Ishikawa (cell line): ENCODE results near the gene GAL3ST2.

Experiments
- CEBPB ChIP-seq: IDR thresholded peaks from 2 replicates; pipeline ENCODE4 v1.6.1; 2012
- CREB1 ChIP-seq: IDR thresholded peaks from 2 replicates; pipeline ENCODE4 v1.6.1; 2012; ENCODE audit warnings: low read depth
- EGR1 ChIP-seq: IDR thresholded peaks from 2 replicates; pipeline ENCODE4 v1.6.1; 2012
- EP300 ChIP-seq: IDR thresholded peaks from 2 replicates; pipeline ENCODE4 v1.6.1; 2012; ENCODE audit warnings: borderline replicate concordance
- FOXM1 ChIP-seq: IDR thresholded peaks from 2 replicates; pipeline ENCODE4 v1.6.1; 2012; ENCODE audit warnings: low read depth, borderline replicate concordance
- MAX ChIP-seq: IDR thresholded peaks from 2 replicates; pipeline ENCODE4 v1.6.1; 2012
- NFIC ChIP-seq: IDR thresholded peaks from 2 replicates; pipeline ENCODE4 v1.6.1; 2012
- RAD21 ChIP-seq: IDR thresholded peaks from 2 replicates; pipeline ENCODE4 v1.6.1; 2012; ENCODE audit warnings: low read depth
- REST ChIP-seq: IDR thresholded peaks from 2 replicates; pipeline ENCODE4 v1.6.1; 2012; ENCODE audit warnings: low read depth, mild to moderate bottlenecking
- TAF1 ChIP-seq: IDR thresholded peaks from 2 replicates; pipeline ENCODE4 v1.6.1; 2012; ENCODE audit warnings: low read depth, mild to moderate bottlenecking
- TCF12 ChIP-seq: IDR thresholded peaks from 2 replicates; pipeline ENCODE4 v1.6.1; 2012; ENCODE audit warnings: low read depth
- TEAD4 ChIP-seq: IDR thresholded peaks from 2 replicates; pipeline ENCODE4 v1.6.1; 2012
- USF1 ChIP-seq: IDR thresholded peaks from 2 replicates; pipeline ENCODE4 v1.6.1; 2012
- YY1 ChIP-seq: IDR thresholded peaks from 2 replicates; pipeline ENCODE4 v1.6.1; 2012; ENCODE audit warnings: low read depth
- ZBTB7A ChIP-seq: IDR thresholded peaks from 2 replicates; pipeline ENCODE4 v1.6.1; 2012; ENCODE audit warnings: low read depth

The GAL3ST2 gene

GRCh38 chr2:241777170-241777685 is 606 bp downstream of the GAL3ST2 start:
- TF ChIP-seq TEAD4: no peak
- TF ChIP-seq ZBTB7A: 0 out of 2 replicates have a peak, but pooled peaks have one; percentile 13

- TF ChIP-seq TEAD4 (no peak), ZBTB7A (no peak), CEBPB (no peak), TAF1 (no peak), USF1 (no peak)
Observed at GRCh38 chr2:241777686-241778627, 1.3 kb downstream of the GAL3ST2 start.

- TF ChIP-seq YY1: no peak
- TF ChIP-seq ZBTB7A: no peak
- no peak for TF ChIP-seq EGR1
- no peak for TF ChIP-seq TCF12
- no peak for TF ChIP-seq REST
- TF ChIP-seq CREB1: no peak
- no peak for TF ChIP-seq TEAD4
Observed at GRCh38 chr2:241780939-241781569, 4.4 kb downstream of the GAL3ST2 start.

- TF ChIP-seq NFIC (no peak), EGR1 (no peak), YY1 (no peak), RAD21 (no peak), TEAD4 (no peak), USF1 (no peak)
Observed at GRCh38 chr2:241788135-241788534, 11.5 kb downstream of the GAL3ST2 start.

- TF ChIP-seq ZBTB7A: no peak
- TF ChIP-seq EGR1: no peak
- no peak for TF ChIP-seq REST
- TF ChIP-seq MAX: no peak
- no peak for TF ChIP-seq TAF1
- no peak for TF ChIP-seq CREB1
- TF ChIP-seq CEBPB: no peak
- TF ChIP-seq EP300: no peak
- no peak for TF ChIP-seq YY1
- no peak for TF ChIP-seq USF1
- no peak for TF ChIP-seq FOXM1
Observed at GRCh38 chr2:241788572-241788971, 11.9 kb downstream of the GAL3ST2 start.

GRCh38 chr2:241793385-241793784 is 16.8 kb downstream of the GAL3ST2 start:
- no peak for TF ChIP-seq TEAD4
- no peak for TF ChIP-seq RAD21
- no peak for TF ChIP-seq CREB1
- no peak for TF ChIP-seq USF1
